GM23248 (cell line): Measurements from ENCODE around the gene CSMD2. TPM values are rescaled to one million over a fixed set of nuclear protein-coding genes. Genes with fewer than 3 reads are reported as not detected.

ENCODE experiments used
- DNase-seq: peaks from one replicate; pipeline ENCODE4 v3.0.0-alpha.2; 2015
- H2AFZ ChIP-seq: fragments of 200-600 bp; sonication (generic); 2 replicates; pipeline ENCODE4 v1.6.1; 2016; ENCODE audit warnings: antibody characterized with exemption
- H3F3A ChIP-seq: fragments of 200-600 bp; sonication (generic); 2 replicates; pipeline ENCODE4 v1.6.1; 2016; ENCODE audit warnings: mild to moderate bottlenecking, antibody characterized with exemption, mixed run types; ENCODE audit not compliant: insufficient read depth
- H3K27ac ChIP-seq: fragments of 200-600 bp; sonication (generic); 2 replicates; pipeline ENCODE4 v1.5.1; 2016; ENCODE audit warnings: mild to moderate bottlenecking
- H3K27me3 ChIP-seq: fragments of 200-600 bp; sonication (generic); replicated peaks from 2 replicates; pipeline ENCODE4 v1.6.1; 2016; ENCODE audit warnings: mild to moderate bottlenecking; ENCODE audit not compliant: insufficient read depth
- H3K36me3 ChIP-seq: fragments of 200-600 bp; sonication (generic); 2 replicates; pipeline ENCODE4 v1.6.1; 2016; ENCODE audit warnings: low read depth, mild to moderate bottlenecking
- H3K4me1 ChIP-seq: fragments of 200-600 bp; sonication (generic); 2 replicates; pipeline ENCODE4 v1.6.1; 2016; ENCODE audit warnings: mild to moderate bottlenecking; ENCODE audit not compliant: insufficient read depth
- H3K4me2 ChIP-seq: fragments of 200-600 bp; sonication (generic); one replicate; pipeline ENCODE4 v1.6.1; 2016; ENCODE audit warnings: mild to moderate bottlenecking; ENCODE audit not compliant: unreplicated experiment
- H3K4me3 ChIP-seq: fragments of 200-600 bp; sonication (generic); 2 replicates; pipeline ENCODE4 v1.5.1; 2016; ENCODE audit warnings: mild to moderate bottlenecking
- H3K79me2 ChIP-seq: fragments of 200-600 bp; sonication (generic); 2 replicates; pipeline ENCODE4 v1.6.1; 2016; ENCODE audit warnings: mild to moderate bottlenecking; ENCODE audit not compliant: insufficient read depth
- H3K9ac ChIP-seq: fragments of 200-600 bp; sonication (generic); 2 replicates; pipeline ENCODE4 v1.6.1; 2016; ENCODE audit warnings: mild to moderate bottlenecking
- H3K9me2 ChIP-seq: fragments of 200-600 bp; sonication (generic); 2 replicates; pipeline ENCODE4 v1.6.1; 2016; ENCODE audit warnings: mixed run types, mild to moderate bottlenecking, moderate library complexity; ENCODE audit not compliant: insufficient read depth
- H3K9me3 ChIP-seq: fragments of 200-600 bp; sonication (generic); one replicate; pipeline ENCODE4 v1.6.1; 2017; ENCODE audit warnings: low read depth
- H4K20me1 ChIP-seq: fragments of 200-600 bp; sonication (generic); 2 replicates; pipeline ENCODE4 v1.6.0; 2016; ENCODE audit not compliant: insufficient read depth
- EZH2 ChIP-seq: fragments of 200-600 bp; sonication (generic); IDR thresholded peaks from 2 replicates; pipeline ENCODE4 v1.6.1; 2018; ENCODE audit warnings: antibody characterized with exemption, mild to moderate bottlenecking; ENCODE audit not compliant: insufficient read depth, poor library complexity, severe bottlenecking
- EZH2phosphoT487 ChIP-seq: fragments of 200-600 bp; sonication (generic); IDR thresholded peaks from 2 replicates; pipeline ENCODE4 v1.6.1; 2018; ENCODE audit warnings: antibody characterized with exemption, moderate library complexity, mild to moderate bottlenecking, low read depth; ENCODE audit not compliant: insufficient read depth
- WGBS, 2 experiments: methylation state at CpG; one replicate each; pipeline ENCODE4 v1.1.6; 2015 to 2017; ENCODE audit warnings: low lambda C conversion rate in 2 of 2, low coverage in 1 of 2; ENCODE audit errors: missing lambda C conversion rate in 2 of 2; 5-methylcytosine and 5-hydroxymethylcytosine counted together
- in situ Hi-C: fragments of 300-500 bp; cut with MboI; formaldehyde crosslinking; loops from 2 replicates; pipeline ENCODE4 v1.15.0; 2020
- polyA plus RNA-seq: library from polyadenylated mRNA; unstranded; fragments of >200 nt; fragmentation: Nextera tagmentation; extraction: Ambion mirVana; gene quantifications from 2 replicates; pipeline ENCODE4 v1.2.1, GENCODE V29; 2016
- total RNA-seq: library from RNA; depleted of rRNA; stranded (reverse); fragments of >200 nt; shearing (Covaris generic); gene quantifications from 2 replicates; pipeline ENCODE4 v1.2.3, GENCODE V29; 2014

The CSMD2 gene
- total and polyA plus RNA-seq, 2 experiments from 2014 or later: 4.5 to 7.1 TPM

GRCh38 chr1:33716976-33717688 is 447.9 kb downstream of the CSMD2 start:
- H3K9me3 ChIP-seq: no peaks in the 10 kb centered on the region
- no peaks in the 10 kb centered on the region for H3K79me2 ChIP-seq
- H3K4me1 ChIP-seq: peaks cover 10% of the 10 kb centered on the region
- H4K20me1 ChIP-seq: no peaks in the 10 kb centered on the region
- H3K36me3 ChIP-seq: 0 out of 2 replicates have a peak, but pooled peaks cover 7% of the 10 kb centered on the region
- in situ Hi-C loops: no loop called here
- no peaks in the 10 kb centered on the region for H3K9me2 ChIP-seq
- H3F3A ChIP-seq: peaks cover 8% of the 10 kb centered on the region
- no peak overlapping the region for H3K4me3 ChIP-seq
- H2AFZ ChIP-seq: no peak overlapping the region
- no peak overlapping the region for H3K4me2 ChIP-seq
- TF ChIP-seq EZH2: no peak
- no peak for TF ChIP-seq EZH2phosphoT487
- DNase-seq: no peak
- no peaks in the 10 kb centered on the region for H3K27me3 ChIP-seq
- no peak overlapping the region for H3K27ac ChIP-seq
- H3K9ac ChIP-seq: no peak overlapping the region
- WGBS, 2 experiments: 87 to 91% methylated on average over 3 of the region's 3 CpGs

GRCh38 chr1:33715195-33715811 is 449.7 kb downstream of the CSMD2 start:
- Histone ChIP-seq H4K20me1 (no peaks in the 10 kb centered on the region), H3K4me3 (no peak overlapping the region), H3K27me3 (no peaks in the 10 kb centered on the region), H3K4me1 (peaks cover 28% of the 10 kb centered on the region), H3K9me2 (no peaks in the 10 kb centered on the region), H3K4me2 (no peak overlapping the region), H3K36me3 (0 out of 2 replicates have a peak, but pooled peaks cover 7% of the 10 kb centered on the region), H3K27ac (no peak overlapping the region), H2AFZ (no peak overlapping the region), H3K9me3 (no peaks in the 10 kb centered on the region), H3K9ac (no peak overlapping the region), H3K79me2 (no peaks in the 10 kb centered on the region), H3F3A (peaks cover 26% of the 10 kb centered on the region)
- WGBS, 2 experiments: 97 to 99% methylated on average over 7 of the region's 7 CpGs
- in situ Hi-C loops: no loop called here
- TF ChIP-seq EZH2phosphoT487 (no peak), EZH2 (no peak)
- no peak for DNase-seq

- H3F3A ChIP-seq: peaks cover 34% of the 10 kb centered on the region
- H3K27me3 ChIP-seq: no peaks in the 10 kb centered on the region
- H3K79me2 ChIP-seq: no peaks in the 10 kb centered on the region
- H2AFZ ChIP-seq: no peak overlapping the region
- no peak overlapping the region for H3K4me2 ChIP-seq
- 95% methylated on average over 18 of the region's 18 CpGs for WGBS, 2 experiments
- H3K4me1 ChIP-seq: peaks cover 37% of the 10 kb centered on the region
- 0 out of 2 replicates have a peak, but pooled peaks cover 7% of the 10 kb centered on the region for H3K36me3 ChIP-seq
- TF ChIP-seq EZH2phosphoT487 (no peak), EZH2 (no peak)
- H4K20me1 ChIP-seq: no peaks in the 10 kb centered on the region
- in situ Hi-C loops: no loop called here
- H3K9ac ChIP-seq: no peak overlapping the region
- no peaks in the 10 kb centered on the region for H3K9me2 ChIP-seq
- no peaks in the 10 kb centered on the region for H3K9me3 ChIP-seq
- H3K27ac ChIP-seq: no peak overlapping the region
- no peak for DNase-seq
- H3K4me3 ChIP-seq: no peak overlapping the region
These were observed 450.6 kb downstream of the CSMD2 start for GRCh38 chr1:33714421-33714820.

GRCh38 chr1:33713058-33713877 is 451.8 kb downstream of the CSMD2 start:
- H4K20me1 ChIP-seq: no peaks in the 10 kb centered on the region
- peaks cover 35% of the 10 kb centered on the region for H3F3A ChIP-seq
- no peak for DNase-seq
- no peaks in the 10 kb centered on the region for H3K27me3 ChIP-seq
- no peak for TF ChIP-seq EZH2phosphoT487
- TF ChIP-seq EZH2: no peak
- H3K4me1 ChIP-seq: peaks cover 41% of the 10 kb centered on the region
- in situ Hi-C loops: no loop called here
- H3K4me2 ChIP-seq: no peak overlapping the region
- H3K36me3 ChIP-seq: 0 out of 2 replicates have a peak, but pooled peaks cover 7% of the 10 kb centered on the region
- 87% methylated on average over 9 of the region's 9 CpGs for WGBS, 2 experiments
- no peaks in the 10 kb centered on the region for H3K79me2 ChIP-seq
- H3K9ac ChIP-seq: no peak overlapping the region
- H3K4me3 ChIP-seq: no peak overlapping the region
- H3K9me3 ChIP-seq: no peaks in the 10 kb centered on the region
- no peaks in the 10 kb centered on the region for H3K9me2 ChIP-seq
- no peak overlapping the region for H2AFZ ChIP-seq
- H3K27ac ChIP-seq: no peak overlapping the region
